H1 (cell line): Measurements from ENCODE around the gene DLG5. TPM values are rescaled to one million over a fixed set of nuclear protein-coding genes. Genes with fewer than 3 reads are reported as not detected.

Source experiments
- CTCF ChIA-PET: fragments of 300-600 bp; sonication (Branson Sonifier 250); formaldehyde crosslinking; loops from one replicate; lab custom pipeline; 2021; ENCODE audit not compliant: partially characterized antibody; lab: Charles Lee
- POLR2A ChIA-PET: fragments of 300-600 bp; sonication (Branson Sonifier 250); formaldehyde crosslinking; loops from one replicate; lab custom pipeline; 2021; ENCODE audit warnings: inconsistent platforms; ENCODE audit not compliant: partially characterized antibody; lab: Charles Lee
- DNase-seq, 2 experiments: peaks; one replicate each; pipeline versions ENCODE4 v3.0.0 to v3.0.0-alpha.2; 2010 to 2022; ENCODE audit warnings: low spot score in 2 of 2, low read depth in 1 of 2, mixed read lengths in 1 of 2
- FAIRE-seq: peaks from 2 replicates; lab custom pipeline; 2011; peaks lifted over from hg19 to GRCh38; lab: Jason Lieb, UNC
- H2AFZ ChIP-seq: 2 replicates; pipeline ENCODE4 v1.8.1; 2012; ENCODE audit warnings: low read length, inconsistent platforms
- H2AK5ac ChIP-seq: 2 replicates; pipeline ENCODE4 v1.6.1; 2013; ENCODE audit warnings: low read depth, low read length
- H2BK120ac ChIP-seq: replicated peaks from 2 replicates; pipeline ENCODE3; 2013; ENCODE audit warnings: low read depth, low read length, inconsistent platforms
- H2BK12ac ChIP-seq: 2 replicates; pipeline ENCODE4 v1.6.1; 2013; ENCODE audit warnings: low read depth, low read length
- H2BK15ac ChIP-seq: 2 replicates; pipeline ENCODE4 v1.6.1; 2013; ENCODE audit warnings: low read length
- H2BK20ac ChIP-seq: 2 replicates; pipeline ENCODE4 v1.6.1; 2013; ENCODE audit warnings: low read length
- H2BK5ac ChIP-seq: 2 replicates; pipeline ENCODE4 v1.6.1; 2013; ENCODE audit warnings: low read depth, low read length
- H3K14ac ChIP-seq: 2 replicates; pipeline ENCODE4 v1.6.1; 2013; ENCODE audit warnings: inconsistent platforms; ENCODE audit not compliant: insufficient read length
- H3K18ac ChIP-seq: 2 replicates; pipeline ENCODE4 v1.6.1; 2013; ENCODE audit warnings: low read length; ENCODE audit errors: extremely low read depth
- H3K23ac ChIP-seq: 2 replicates; pipeline ENCODE4 v1.6.1; 2013; ENCODE audit warnings: inconsistent platforms; ENCODE audit not compliant: insufficient read length
- H3K23me2 ChIP-seq: 2 replicates; pipeline ENCODE4 v1.6.1; 2013; ENCODE audit warnings: low read depth, low read length
- H3K27ac ChIP-seq: 2 replicates; pipeline ENCODE4 v1.6.1; 2011; ENCODE audit warnings: low read depth, low read length, inconsistent platforms
- H3K27me3 ChIP-seq, 4 experiments: replicated peaks in 1 of 4; 1 replicate in 1 of 4; 2 replicates in 3 of 4; pipeline versions ENCODE4 v1.6.1 to v1.8.1; 2011 to 2013; ENCODE audit warnings: low read length in 3 of 4, mild to moderate bottlenecking in 3 of 4, inconsistent platforms in 2 of 4, mixed read lengths in 2 of 4, moderate library complexity in 1 of 4; ENCODE audit not compliant: control insufficient read depth in 3 of 4, insufficient read depth in 3 of 4; ENCODE audit errors: extremely low read depth in 1 of 4
- H3K36me3 ChIP-seq, 4 experiments: 2 replicates each; pipeline versions ENCODE4 v1.6.1 to v1.8.1; 2011 to 2013; ENCODE audit warnings: mild to moderate bottlenecking in 4 of 4, low read length in 3 of 4, moderate library complexity in 2 of 4, control low read depth in 1 of 4, inconsistent platforms in 1 of 4; ENCODE audit not compliant: insufficient read depth in 4 of 4, control insufficient read depth in 2 of 4
- H3K4ac ChIP-seq: replicated peaks from 2 replicates; pipeline ENCODE3; 2013; ENCODE audit warnings: low read length, low read depth, mixed read lengths, inconsistent platforms; ENCODE audit not compliant: insufficient read length
- H3K4me1 ChIP-seq, 4 experiments: replicated peaks in 1 of 4; 1 replicate in 1 of 4; 2 replicates in 3 of 4; pipeline versions ENCODE4 v1.6.1 to v1.8.1; 2011 to 2013; ENCODE audit warnings: low read length in 3 of 4, inconsistent platforms in 2 of 4, mixed read lengths in 1 of 4; ENCODE audit not compliant: insufficient read depth in 4 of 4, control insufficient read depth in 3 of 4
- H3K4me2 ChIP-seq, 2 experiments: 2 replicates each; pipeline versions ENCODE4 v1.6.1 to v1.8.1; 2011 to 2013; ENCODE audit warnings: low read depth in 2 of 2, low read length in 2 of 2, control low read depth in 1 of 2, inconsistent platforms in 1 of 2, mild to moderate bottlenecking in 1 of 2; ENCODE audit not compliant: insufficient read depth in 1 of 2
- H3K4me3 ChIP-seq, 4 experiments: fragments of 200-600, 300-600 bp in 1 of 4; sonication (generic), shearing (Covaris generic), sonication (Bioruptor Twin) in 1 of 4; 2 replicates each; pipeline versions ENCODE4 v1.5.1 to v1.8.1; 2011 to 2016; ENCODE audit warnings: low read length in 4 of 4, low read depth in 3 of 4, control low read depth in 2 of 4, inconsistent platforms in 2 of 4, mild to moderate bottlenecking in 2 of 4, mixed read lengths in 1 of 4, moderate library complexity in 1 of 4; ENCODE audit not compliant: insufficient read depth in 2 of 4; ENCODE audit errors: extremely low read depth in 1 of 4
- H3K56ac ChIP-seq: replicated peaks from 2 replicates; pipeline ENCODE3; 2013; ENCODE audit warnings: low read depth, mild to moderate bottlenecking, mixed read lengths, low read length, inconsistent platforms; ENCODE audit not compliant: insufficient read length
- H3K79me1 ChIP-seq: 2 replicates; pipeline ENCODE4 v1.6.1; 2013; ENCODE audit warnings: low read depth, low read length, control low read depth
- H3K79me2 ChIP-seq, 2 experiments: 2 replicates each; pipeline versions ENCODE4 v1.6.1 to v1.8.1; 2012 to 2013; ENCODE audit warnings: low read length in 2 of 2, mild to moderate bottlenecking in 2 of 2, inconsistent platforms in 1 of 2; ENCODE audit not compliant: insufficient read depth in 2 of 2, control insufficient read depth in 1 of 2
- H3K9ac ChIP-seq, 4 experiments: replicated peaks in 1 of 4; 1 replicate in 1 of 4; 2 replicates in 3 of 4; pipeline versions ENCODE4 v1.6.1 to v1.8.1; 2011 to 2013; ENCODE audit warnings: low read depth in 3 of 4, low read length in 3 of 4, control low read depth in 2 of 4, mild to moderate bottlenecking in 2 of 4, moderate library complexity in 2 of 4, inconsistent platforms in 1 of 4; ENCODE audit errors: extremely low read depth in 1 of 4
- H3K9me3 ChIP-seq, 2 experiments: 2 replicates each; pipeline versions ENCODE4 v1.6.1 to v1.8.1; 2012 to 2013; ENCODE audit warnings: mild to moderate bottlenecking in 2 of 2, moderate library complexity in 2 of 2, control low read depth in 1 of 2, inconsistent platforms in 1 of 2, low read depth in 1 of 2, low read length in 1 of 2, mixed read lengths in 1 of 2; ENCODE audit not compliant: insufficient read depth in 2 of 2
- H4K20me1 ChIP-seq, 2 experiments: replicated peaks in 1 of 2; 2 replicates each; pipeline versions ENCODE3 to v1.8.1; 2011 to 2013; ENCODE audit warnings: inconsistent platforms in 2 of 2, low read length in 2 of 2, mild to moderate bottlenecking in 1 of 2; ENCODE audit not compliant: insufficient read depth in 2 of 2, control insufficient read depth in 1 of 2
- H4K5ac ChIP-seq: 2 replicates; pipeline ENCODE4 v1.6.1; 2013; ENCODE audit warnings: low read length, low read depth, mixed read lengths, inconsistent platforms; ENCODE audit not compliant: insufficient read length
- H4K8ac ChIP-seq: 2 replicates; pipeline ENCODE4 v1.8.0; 2013; ENCODE audit warnings: mild to moderate bottlenecking, moderate library complexity, low read length, inconsistent platforms; ENCODE audit not compliant: insufficient read depth; ENCODE audit errors: extremely low read depth
- H4K91ac ChIP-seq: replicated peaks from 2 replicates; pipeline ENCODE3; 2013; ENCODE audit warnings: low read length, mixed read lengths, inconsistent platforms; ENCODE audit not compliant: insufficient read length
- CBX8 ChIP-seq: fragments of 300-800, 300-1000 bp; sonication (generic); IDR thresholded peaks from 2 replicates; pipeline ENCODE4 v1.7.1; 2016; ENCODE audit warnings: low read depth, low read length, borderline replicate concordance
- EGR1 ChIP-seq: IDR thresholded peaks from 2 replicates; pipeline ENCODE4 v1.6.1; 2011; ENCODE audit warnings: low read depth, low read length, borderline replicate concordance
- EP300 ChIP-seq, 2 experiments: IDR thresholded peaks; 1 replicate in 1 of 2; 2 replicates in 1 of 2; pipeline ENCODE4 v1.6.1; 2011 to 2012; ENCODE audit warnings: low read depth in 2 of 2, low read length in 2 of 2, mild to moderate bottlenecking in 2 of 2, borderline replicate concordance in 1 of 2, inconsistent platforms in 1 of 2, moderate library complexity in 1 of 2
- FOSL1 ChIP-seq: IDR thresholded peaks from 2 replicates; pipeline ENCODE4 v1.6.1; 2011; ENCODE audit warnings: mild to moderate bottlenecking, low read depth, low read length, moderate library complexity; ENCODE audit not compliant: insufficient read depth
- GTF2F1 ChIP-seq: IDR thresholded peaks from 2 replicates; pipeline ENCODE4 v1.6.1; 2012; ENCODE audit warnings: low read depth, low read length, improper control_type of control experiment, borderline replicate concordance
- HDAC2 ChIP-seq, 2 experiments: fragments of 300-600 bp in 1 of 2; sonication (generic) in 1 of 2; IDR thresholded peaks; 2 replicates each; pipeline ENCODE4 v1.6.1; 2011 to 2012; ENCODE audit warnings: low read depth in 2 of 2, low read length in 2 of 2, mild to moderate bottlenecking in 2 of 2, moderate library complexity in 2 of 2, borderline replicate concordance in 1 of 2, inconsistent platforms in 1 of 2
- HDAC6 ChIP-seq: IDR thresholded peaks from one replicate; pipeline ENCODE4 v1.7.1; 2012; ENCODE audit warnings: low read depth, mild to moderate bottlenecking, inconsistent platforms, low read length, moderate library complexity
- JUND ChIP-seq: IDR thresholded peaks from 2 replicates; pipeline ENCODE4 v1.6.1; 2011; ENCODE audit warnings: mild to moderate bottlenecking, improper control_type of control experiment, low read length
- KDM4A ChIP-seq: IDR thresholded peaks from one replicate; pipeline ENCODE4 v1.7.1; 2012; ENCODE audit warnings: low read depth, mild to moderate bottlenecking, moderate library complexity, low read length, inconsistent platforms; ENCODE audit not compliant: severe bottlenecking
- whole genome bisulfite sequencing, 2 experiments: shearing (Covaris generic) in 1 of 2; methylation state at CpG; one replicate each; pipeline versions ENCODE4 v1.1.6 to v1.1.7; 2013 to 2015; ENCODE audit warnings: low lambda C conversion rate in 2 of 2, mixed read lengths in 2 of 2, inconsistent platforms in 1 of 2, low coverage in 1 of 2, missing lambda C conversion rate in 1 of 2; ENCODE audit not compliant: insufficient replicate concordance in 2 of 2, insufficient coverage in 1 of 2, insufficient read length in 1 of 2; ENCODE audit errors: extremely low coverage in 1 of 2, missing lambda C conversion rate in 1 of 2; 5-methylcytosine and 5-hydroxymethylcytosine counted together
- polyA plus RNA-seq, 7 experiments: library from polyadenylated mRNA; depleted of rRNA in 3 of 7; stranded (reverse) in 5 of 7; unstranded in 2 of 7; fragments of >200 nt in 5 of 7; fragments of 200-250 nt in 2 of 7; gene quantifications; 1 replicate in 5 of 7; 2 replicates in 1 of 7; 4 replicates in 1 of 7; pipeline versions ENCODE4 v1.2.1 to v1.2.3, GENCODE V29; 2011 to 2013; ENCODE audit warnings: missing spikeins in 2 of 7, mixed read lengths in 2 of 7
- total RNA-seq: library from RNA; stranded (reverse); fragmentation: NEBNext Ultra II Directional; extraction: Animal tissue kit (Norgen Biotek cat#: 25700); gene quantifications from 2 replicates; pipeline ENCODE4 v1.2.1, GENCODE V29; 2021
- TF ChIP-seq, protein P1 (sequence below): IDR thresholded peaks from 2 replicates; pipeline ENCODE4 v1.6.1; 2012; ENCODE audit warnings: inconsistent platforms
- TF ChIP-seq, protein P2 (sequence below): IDR thresholded peaks from 2 replicates; pipeline ENCODE4 v1.6.1; 2011; ENCODE audit warnings: low read length, improper control_type of control experiment

The DLG5 gene
- total and polyA plus RNA-seq, 2 of the 8 experiments (the other 6 are each of a cell fraction or from before 2014, with no cell fraction given), result 15.6 to 71.4 TPM

DNA sequence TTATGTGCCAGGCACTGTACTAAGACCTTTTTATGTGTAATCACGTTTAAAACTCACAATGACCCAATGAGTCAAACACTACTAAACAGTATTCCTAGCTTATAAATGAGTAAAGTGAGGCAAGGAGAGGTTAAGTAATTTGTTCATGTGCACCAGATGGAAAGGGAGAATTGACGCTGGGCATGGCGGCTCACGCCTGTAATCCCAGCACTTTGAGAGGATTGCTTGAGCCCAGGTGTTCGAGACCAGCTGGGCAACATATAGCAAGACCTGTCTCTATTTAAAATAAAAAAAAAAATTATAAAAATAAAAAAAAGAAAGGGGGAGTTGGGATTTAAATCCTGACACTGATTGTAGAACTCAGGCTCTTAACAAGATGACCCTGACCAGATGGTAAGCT, 46.7 kb upstream of the DLG5 start:
- H2AK5ac ChIP-seq, result no peak overlapping the region
- H3K4me3 ChIP-seq, result no peak overlapping the region
- H3K27me3 ChIP-seq, result no peaks in the 10 kb centered on the region
- H4K5ac ChIP-seq, result no peak overlapping the region
- H3K18ac ChIP-seq, result no peak overlapping the region
- no peak overlapping the region for H3K56ac ChIP-seq
- peaks cover 3 to 17% (median 13%) of the 10 kb centered on the region in 4 experiments; a peak in 7 of 8 replicates for H3K36me3 ChIP-seq
- H3K9me3 ChIP-seq, result no peaks in the 10 kb centered on the region
- no peak for DNase-seq
- H3K9ac ChIP-seq, result no peak overlapping the region
- H4K91ac ChIP-seq, result no peak overlapping the region
- H3K79me1 ChIP-seq, result no peaks in the 10 kb centered on the region
- H3K23me2 ChIP-seq, result no peaks in the 10 kb centered on the region
- H2BK15ac ChIP-seq, result no peak overlapping the region
- H3K14ac ChIP-seq, result no peak overlapping the region
- WGBS, 2 experiments, result 89% methylated on average over 5 of the region's 5 CpGs; no CpG with 5 or more reads in 1 of the 2 experiments
- H3K4ac ChIP-seq, result no peak overlapping the region
- no peak overlapping the region for H2BK5ac ChIP-seq
- H3K27ac ChIP-seq, result no peak overlapping the region
- H4K20me1 ChIP-seq, result no peaks in the 10 kb centered on the region
- no peak overlapping the region for H2BK20ac ChIP-seq
- H3K79me2 ChIP-seq, result no peaks in the 10 kb centered on the region
- CTCF ChIA-PET, result interaction anchor here (0.7 to 9.7 kb wide), 21 partner anchors 10 to 220 kb away, joined by 3 to 117 read pairs (median 11); partner anchors contain the start of gene DLG5
- H2AFZ ChIP-seq, result no peak overlapping the region
- peaks cover 0 to 6% (median 0%) of the 10 kb centered on the region in 4 experiments; a peak in 2 of 7 replicates for H3K4me1 ChIP-seq
- H2BK12ac ChIP-seq, result no peak overlapping the region
- no peak overlapping the region for H4K8ac ChIP-seq
- H2BK120ac ChIP-seq, result no peak overlapping the region
- no peak overlapping the region for H3K23ac ChIP-seq
- FAIRE-seq, result no peak
- no peak overlapping the region for H3K4me2 ChIP-seq
- POLR2A ChIA-PET, result interaction anchor here (0.6 to 4.8 kb wide), 6 partner anchors 17 to 747 kb away, joined by 3 to 26 read pairs (median 4); partner anchors contain the start of gene DLG5
- TF ChIP-seq FOSL1 (no peak), HDAC2 (IDR thresholded peaks at IDR 0.05; ENCODE audit: borderline replicate concordance in 1 of 2, low read depth in 2 of 2, low read length in 2 of 2) (no peak), EP300 (IDR thresholded peaks at IDR 0.05; ENCODE audit: borderline replicate concordance in 1 of 2, low read depth in 2 of 2, low read length in 2 of 2) (no peak), JUND (no peak), HDAC6 (no peak), KDM4A (no peak), GTF2F1 (no peak), CBX8 (no peak), EGR1 (no peak)
- TF ChIP-seq, protein P1, sequence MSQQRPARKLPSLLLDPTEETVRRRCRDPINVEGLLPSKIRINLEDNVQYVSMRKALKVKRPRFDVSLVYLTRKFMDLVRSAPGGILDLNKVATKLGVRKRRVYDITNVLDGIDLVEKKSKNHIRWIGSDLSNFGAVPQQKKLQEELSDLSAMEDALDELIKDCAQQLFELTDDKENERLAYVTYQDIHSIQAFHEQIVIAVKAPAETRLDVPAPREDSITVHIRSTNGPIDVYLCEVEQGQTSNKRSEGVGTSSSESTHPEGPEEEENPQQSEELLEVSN, result no peak
- TF ChIP-seq, protein P2, sequence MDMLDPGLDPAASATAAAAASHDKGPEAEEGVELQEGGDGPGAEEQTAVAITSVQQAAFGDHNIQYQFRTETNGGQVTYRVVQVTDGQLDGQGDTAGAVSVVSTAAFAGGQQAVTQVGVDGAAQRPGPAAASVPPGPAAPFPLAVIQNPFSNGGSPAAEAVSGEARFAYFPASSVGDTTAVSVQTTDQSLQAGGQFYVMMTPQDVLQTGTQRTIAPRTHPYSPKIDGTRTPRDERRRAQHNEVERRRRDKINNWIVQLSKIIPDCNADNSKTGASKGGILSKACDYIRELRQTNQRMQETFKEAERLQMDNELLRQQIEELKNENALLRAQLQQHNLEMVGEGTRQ, result no peak
